KOPT-K1 (cell line): Measurements from ENCODE around the gene SEMG1.

Experiments used
- H3K27ac ChIP-seq: fragments of 200-600 bp; sonication (generic); 2 replicates; pipeline ENCODE4 v1.5.1; 2016; ENCODE audit warnings: antibody characterized with exemption, mild to moderate bottlenecking, low read depth, low read length; ENCODE audit not compliant: poor library complexity, severe bottlenecking
- H3K36me3 ChIP-seq: fragments of 200-600 bp; sonication (generic); 2 replicates; pipeline ENCODE4 v1.5.1; 2017; ENCODE audit warnings: antibody characterized with exemption, mild to moderate bottlenecking, low read length, moderate library complexity; ENCODE audit not compliant: insufficient read depth
- H3K9me3 ChIP-seq: fragments of 200-600 bp; sonication (generic); 2 replicates; pipeline ENCODE4 v1.5.1; 2017; ENCODE audit warnings: antibody characterized with exemption, low read length, mild to moderate bottlenecking; ENCODE audit not compliant: insufficient read depth, poor library complexity, severe bottlenecking

The SEMG1 gene

GRCh38 chr20:45206725-45207124 lies at the start of gene SEMG1:
SEMG1 (plus strand) TSS chr20:45207033; CDS start chr20:45207054, 21 bp downstream.
- no peak within 1 kb of the TSS for H3K27ac ChIP-seq
- no peaks in the 10 kb centered on the region for H3K9me3 ChIP-seq
- H3K36me3 ChIP-seq: no peaks in the 10 kb centered on the region

GRCh38 chr20:45157962-45158361 lies 48.9 kb upstream of the SEMG1 start:
- H3K36me3 ChIP-seq: no peaks in the 10 kb centered on the region
- H3K9me3 ChIP-seq: peaks cover 14% of the 10 kb centered on the region
- H3K27ac ChIP-seq: no peak overlapping the region

- H3K9me3 ChIP-seq: peaks cover 7% of the 10 kb centered on the region
- H3K27ac ChIP-seq: no peak overlapping the region
- no peaks in the 10 kb centered on the region for H3K36me3 ChIP-seq
Measured at GRCh38 chr20:45163083-45163803, 43.6 kb upstream of the SEMG1 start.

GRCh38 chr20:45164906-45165305 lies 41.9 kb upstream of the SEMG1 start:
- Histone ChIP-seq H3K27ac (no peak overlapping the region), H3K36me3 (no peaks in the 10 kb centered on the region), H3K9me3 (no peaks in the 10 kb centered on the region)

GRCh38 chr20:45173522-45173921 lies 33.3 kb upstream of the SEMG1 start:
- no peaks in the 10 kb centered on the region for H3K9me3 ChIP-seq
- no peaks in the 10 kb centered on the region for H3K36me3 ChIP-seq
- H3K27ac ChIP-seq: no peak overlapping the region

- H3K9me3 ChIP-seq: no peaks in the 10 kb centered on the region
- H3K27ac ChIP-seq: no peak within 1 kb of the TSS
- no peaks in the 10 kb centered on the region for H3K36me3 ChIP-seq
Measured at GRCh38 chr20:45174434-45175364, 32.1 kb upstream of the SEMG1 start, which contains the start of gene PI3. PI3 (plus strand) TSS chr20:45174902; CDS start chr20:45174923, 21 bp downstream.

GRCh38 chr20:45176526-45177267 lies 30.1 kb upstream of the SEMG1 start:
- no peaks in the 10 kb centered on the region for H3K36me3 ChIP-seq
- no peaks in the 10 kb centered on the region for H3K9me3 ChIP-seq

GRCh38 chr20:45179166-45179565 lies 27.7 kb upstream of the SEMG1 start:
- H3K9me3 ChIP-seq: no peaks in the 10 kb centered on the region
- H3K36me3 ChIP-seq: no peaks in the 10 kb centered on the region
- no peak overlapping the region for H3K27ac ChIP-seq

More at GRCh38 chr20:45176526-45177267, 30.1 kb upstream of the SEMG1 start:
- H3K27ac ChIP-seq: no peak overlapping the region

- no peaks in the 10 kb centered on the region for H3K36me3 ChIP-seq
- no peaks in the 10 kb centered on the region for H3K9me3 ChIP-seq
- no peak overlapping the region for H3K27ac ChIP-seq
Measured at GRCh38 chr20:45181639-45182038, 25.2 kb upstream of the SEMG1 start.

- Histone ChIP-seq H3K36me3 (no peaks in the 10 kb centered on the region), H3K27ac (no peak overlapping the region), H3K9me3 (no peaks in the 10 kb centered on the region)
Measured at GRCh38 chr20:45183084-45183483, 23.7 kb upstream of the SEMG1 start.

- no peaks in the 10 kb centered on the region for H3K36me3 ChIP-seq
- no peaks in the 10 kb centered on the region for H3K9me3 ChIP-seq
- H3K27ac ChIP-seq: no peak overlapping the region
Measured at GRCh38 chr20:45187693-45188092, 19.1 kb upstream of the SEMG1 start.

GRCh38 chr20:45189067-45189609 lies 17.7 kb upstream of the SEMG1 start:
- Histone ChIP-seq H3K27ac (no peak overlapping the region), H3K9me3 (no peaks in the 10 kb centered on the region), H3K36me3 (no peaks in the 10 kb centered on the region)

GRCh38 chr20:45189861-45190260 lies 17.0 kb upstream of the SEMG1 start:
- Histone ChIP-seq H3K9me3 (no peaks in the 10 kb centered on the region), H3K36me3 (no peaks in the 10 kb centered on the region), H3K27ac (no peak overlapping the region)

GRCh38 chr20:45191926-45192325 lies 14.9 kb upstream of the SEMG1 start:
- Histone ChIP-seq H3K36me3 (no peaks in the 10 kb centered on the region), H3K27ac (no peak overlapping the region), H3K9me3 (peaks cover 3% of the 10 kb centered on the region)

- Histone ChIP-seq H3K36me3 (no peaks in the 10 kb centered on the region), H3K27ac (no peak overlapping the region), H3K9me3 (peaks cover 3% of the 10 kb centered on the region)
Measured at GRCh38 chr20:45193331-45193730, 13.5 kb upstream of the SEMG1 start.
